ENCODE measurements around the gene U2AF2. TPM values are rescaled to one million over a fixed set of nuclear protein-coding genes. Genes with fewer than 3 reads are reported as not detected.

U2AF2 gene
- total RNA-seq: 69.6 and 140 TPM in 2 replicates

GRCh38 chr19:55654868-55655647 is at the start of gene U2AF2:
U2AF2 (plus strand) TSS chr19:55655035; CDS start chr19:55655105, 70 bp downstream.
- DNase-seq (ENCODE audit: low read depth): no peak

GRCh38 chr19:55605207-55605636 is 49.6 kb upstream of the U2AF2 start:
- DNase-seq (ENCODE audit: low read depth): peak; percentile 90

DNA sequence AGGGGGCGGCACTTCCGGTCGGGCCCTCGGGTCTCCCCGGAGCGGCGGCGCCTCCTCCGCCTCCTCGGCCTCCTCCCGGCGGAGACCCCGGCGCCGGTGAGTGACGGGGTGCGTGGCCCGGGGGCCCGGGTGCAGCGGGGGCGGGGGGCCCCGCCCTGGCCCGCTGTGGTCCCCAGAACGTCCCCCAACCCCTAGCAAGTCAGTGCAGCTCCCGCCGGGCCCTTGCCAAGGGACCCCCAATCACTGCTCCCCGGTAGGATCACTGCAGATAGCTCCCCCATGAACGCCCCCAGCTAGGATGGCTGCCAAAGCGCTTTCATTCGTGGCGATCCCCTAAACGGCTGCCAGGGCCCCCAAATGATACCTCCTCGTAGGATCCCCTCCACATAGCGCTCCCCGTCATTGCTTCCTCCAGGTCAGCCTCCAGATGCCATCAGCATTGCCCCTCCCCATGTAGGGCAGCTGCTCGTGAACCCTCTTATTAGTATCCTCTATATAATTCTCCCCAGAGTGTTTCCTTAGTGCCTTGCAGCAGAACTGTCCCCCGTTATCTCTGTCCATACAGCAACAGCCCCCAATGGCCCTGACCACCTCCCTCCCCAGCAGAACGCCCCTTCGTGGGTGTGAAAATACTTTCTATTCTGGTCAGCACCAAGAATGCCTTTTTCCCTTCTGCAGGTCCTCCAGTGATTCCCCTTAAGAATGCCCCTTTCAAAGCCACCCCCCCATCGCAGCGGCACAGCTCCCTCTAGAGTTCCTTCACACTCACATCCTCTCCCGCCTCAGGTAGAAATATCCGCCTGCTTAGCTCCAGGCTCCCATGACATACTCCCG is 49.0 kb upstream of the U2AF2 start, which contains the start of gene ZNF865:
Gene ZNF865, plus strand, starts transcription at position 11 of the 834 bp plus-strand sequence. CDS start 7,972 bp downstream, outside the sequence.
- peak; percentile 76 for DNase-seq (ENCODE audit: low read depth)

DNA sequence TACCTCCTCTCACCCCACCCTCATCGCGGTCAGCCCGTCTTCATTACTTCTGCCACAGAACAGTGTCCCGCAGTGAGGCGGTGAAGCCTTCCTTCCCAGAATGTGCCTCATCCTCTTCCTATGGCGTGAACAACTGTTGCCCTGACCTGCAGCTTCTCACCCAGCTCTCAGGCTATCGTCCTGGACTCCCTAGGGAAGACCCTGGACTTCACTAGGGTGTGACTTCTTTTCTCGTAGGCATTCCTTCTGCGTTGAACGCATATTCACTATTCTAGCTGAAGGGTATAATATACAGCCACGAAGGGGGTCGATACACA is 48.4 kb upstream of the U2AF2 start:
- no peak for DNase-seq (ENCODE audit: low read depth)

DNA sequence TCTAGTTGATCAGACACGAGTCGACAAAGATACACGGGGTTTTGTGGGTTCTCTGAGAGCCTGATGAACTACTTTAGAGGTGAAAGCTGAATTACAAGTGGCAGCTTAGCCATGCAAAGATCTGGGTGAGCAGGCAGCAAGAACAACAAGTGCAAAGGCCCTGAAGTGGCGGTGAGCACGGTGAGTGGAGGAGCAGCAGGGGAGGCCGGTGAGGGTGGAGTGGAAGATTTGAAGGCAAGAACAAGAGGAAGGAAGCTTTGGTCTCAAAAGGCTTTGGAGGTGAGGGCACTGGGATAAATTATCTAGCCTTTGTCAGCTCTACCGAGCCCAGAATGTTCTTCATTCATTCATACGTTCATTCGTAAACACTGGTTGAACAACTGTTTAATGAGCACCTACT is 48.0 kb upstream of the U2AF2 start:
- no peak for DNase-seq (ENCODE audit: low read depth)

DNA sequence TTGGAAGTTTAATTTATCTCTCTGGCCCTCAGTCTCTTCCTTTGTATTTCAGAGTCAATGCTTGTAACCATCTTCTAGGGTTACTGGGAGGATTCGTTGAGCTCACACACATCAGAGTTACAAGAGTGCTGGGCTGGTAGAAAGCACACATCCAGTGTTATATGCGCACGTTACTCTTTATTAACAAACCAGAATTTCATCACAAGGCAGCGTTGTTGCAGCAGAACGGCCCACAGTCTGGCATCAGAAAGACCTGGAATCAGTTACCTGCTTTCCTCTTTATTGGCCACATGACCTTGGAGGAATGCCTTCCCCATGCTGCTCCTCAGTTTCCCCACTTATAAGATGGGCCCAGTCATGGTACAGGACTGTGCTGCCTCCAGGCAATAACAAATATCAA is 45.5 kb upstream of the U2AF2 start:
- no peak for DNase-seq (ENCODE audit: low read depth)

DNA sequence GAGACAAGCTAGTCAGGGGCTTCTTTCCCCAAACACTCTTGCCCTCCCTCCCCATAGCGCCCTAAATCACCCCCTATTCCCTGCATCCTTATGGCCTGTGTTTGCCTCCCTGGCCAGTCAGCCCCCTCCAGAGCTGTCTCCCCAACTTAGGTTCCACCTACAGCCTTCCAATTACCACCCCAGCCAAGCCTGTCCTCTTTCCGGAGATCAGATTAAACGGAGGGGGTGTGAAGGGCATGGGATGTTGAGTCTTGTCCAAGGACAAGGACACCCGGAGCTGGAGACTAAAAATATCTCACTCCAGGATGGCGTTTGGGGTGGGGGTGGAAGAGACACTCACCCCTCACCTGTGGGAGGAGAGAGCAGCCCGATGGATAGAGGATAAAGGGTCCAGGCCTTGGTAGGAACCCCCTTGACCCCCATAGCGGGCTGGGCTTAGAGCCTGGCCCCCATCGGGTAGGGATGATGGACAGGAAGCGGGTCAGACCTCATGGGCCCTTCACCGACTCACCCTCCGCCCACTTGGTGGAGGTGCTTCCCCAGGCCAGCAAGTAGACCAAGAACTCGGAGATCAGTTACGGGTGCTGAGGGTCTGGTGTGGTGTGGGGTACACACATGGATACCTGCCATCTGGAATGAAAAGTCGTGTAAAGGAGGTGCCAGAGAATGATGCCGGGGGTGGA is 43.4 kb upstream of the U2AF2 start:
- DNase-seq (ENCODE audit: low read depth): no peak

- DNase-seq (ENCODE audit: low read depth): no peak
Observed at GRCh38 chr19:55611983-55612645, 42.7 kb upstream of the U2AF2 start.

DNA sequence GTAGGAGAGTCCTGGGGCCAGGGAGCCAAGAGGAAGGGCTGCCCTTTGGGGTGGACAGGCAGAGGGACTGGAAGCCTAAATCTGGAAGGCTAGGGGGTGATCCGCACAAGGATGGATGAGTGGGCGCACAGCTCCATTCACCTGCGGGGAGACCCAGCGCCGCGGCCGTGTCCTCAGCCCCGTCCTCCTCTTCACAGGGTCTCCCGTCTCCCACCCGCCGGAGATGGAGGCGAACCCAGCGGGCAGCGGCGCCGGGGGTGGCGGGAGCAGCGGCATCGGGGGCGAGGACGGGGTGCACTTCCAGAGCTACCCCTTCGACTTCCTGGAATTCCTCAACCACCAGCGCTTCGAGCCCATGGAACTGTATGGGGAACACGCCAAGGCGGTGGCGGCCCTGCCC is 41.4 kb upstream of the U2AF2 start:
- no peak for DNase-seq (ENCODE audit: low read depth)

- DNase-seq (ENCODE audit: low read depth): no peak
Observed at GRCh38 chr19:55613930-55614710, 40.7 kb upstream of the U2AF2 start.

DNA sequence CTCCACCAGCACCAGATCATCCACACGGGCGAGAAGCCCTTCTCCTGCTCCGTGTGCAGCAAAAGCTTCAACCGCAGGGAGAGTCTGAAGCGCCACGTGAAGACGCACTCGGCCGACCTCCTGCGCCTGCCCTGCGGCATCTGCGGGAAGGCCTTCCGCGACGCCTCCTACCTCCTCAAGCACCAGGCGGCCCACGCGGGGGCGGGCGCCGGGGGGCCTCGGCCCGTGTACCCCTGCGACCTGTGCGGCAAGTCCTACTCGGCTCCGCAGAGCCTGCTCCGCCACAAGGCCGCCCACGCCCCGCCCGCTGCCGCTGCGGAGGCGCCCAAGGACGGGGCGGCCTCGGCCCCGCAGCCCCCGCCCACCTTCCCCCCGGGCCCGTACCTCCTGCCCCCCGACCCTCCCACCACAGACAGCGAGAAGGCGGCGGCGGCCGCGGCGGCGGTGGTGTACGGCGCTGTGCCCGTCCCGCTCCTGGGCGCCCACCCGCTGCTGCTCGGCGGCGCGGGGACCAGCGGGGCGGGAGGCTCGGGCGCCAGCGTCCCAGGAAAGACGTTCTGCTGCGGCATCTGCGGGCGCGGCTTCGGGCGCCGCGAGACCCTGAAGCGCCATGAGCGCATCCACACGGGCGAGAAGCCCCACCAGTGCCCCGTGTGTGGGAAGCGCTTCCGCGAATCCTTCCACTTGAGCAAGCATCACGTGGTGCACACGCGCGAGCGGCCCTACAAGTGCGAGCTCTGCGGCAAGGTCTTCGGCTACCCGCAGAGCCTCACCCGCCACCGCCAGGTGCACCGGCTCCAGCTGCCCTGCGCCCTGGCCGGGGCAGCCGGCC is 39.9 kb upstream of the U2AF2 start:
- DNase-seq (ENCODE audit: low read depth): no peak

- no peak for DNase-seq (ENCODE audit: low read depth)
Observed at GRCh38 chr19:55615543-55616394, 39.1 kb upstream of the U2AF2 start.

GRCh38 chr19:55616395-55616875 is 38.4 kb upstream of the U2AF2 start:
- no peak for DNase-seq (ENCODE audit: low read depth)

DNA sequence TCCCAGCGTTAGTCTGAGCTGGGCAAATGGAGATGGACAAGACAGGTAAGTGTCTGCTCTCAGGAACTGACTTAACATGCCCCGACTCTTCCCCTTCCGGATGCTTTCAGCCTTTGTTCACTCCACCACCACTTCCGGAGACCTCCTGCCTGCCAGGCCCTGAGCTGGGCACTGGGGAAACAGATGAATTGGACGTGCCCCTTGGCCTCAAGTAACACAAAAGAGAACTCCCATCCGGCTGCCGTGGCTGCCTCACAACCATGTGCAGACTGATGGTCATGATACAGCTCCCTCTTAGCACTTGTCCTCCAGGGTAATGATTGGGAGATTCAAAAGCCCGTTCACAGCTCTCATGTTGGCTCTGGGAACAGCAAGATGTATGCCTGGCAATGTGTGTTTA is 37.4 kb upstream of the U2AF2 start:
- DNase-seq (ENCODE audit: low read depth): no peak

GRCh38 chr19:55618426-55618825 is 36.4 kb upstream of the U2AF2 start:
- no peak for DNase-seq (ENCODE audit: low read depth)

GRCh38 chr19:55619286-55619685 is 35.5 kb upstream of the U2AF2 start:
- DNase-seq (ENCODE audit: low read depth): no peak

DNA sequence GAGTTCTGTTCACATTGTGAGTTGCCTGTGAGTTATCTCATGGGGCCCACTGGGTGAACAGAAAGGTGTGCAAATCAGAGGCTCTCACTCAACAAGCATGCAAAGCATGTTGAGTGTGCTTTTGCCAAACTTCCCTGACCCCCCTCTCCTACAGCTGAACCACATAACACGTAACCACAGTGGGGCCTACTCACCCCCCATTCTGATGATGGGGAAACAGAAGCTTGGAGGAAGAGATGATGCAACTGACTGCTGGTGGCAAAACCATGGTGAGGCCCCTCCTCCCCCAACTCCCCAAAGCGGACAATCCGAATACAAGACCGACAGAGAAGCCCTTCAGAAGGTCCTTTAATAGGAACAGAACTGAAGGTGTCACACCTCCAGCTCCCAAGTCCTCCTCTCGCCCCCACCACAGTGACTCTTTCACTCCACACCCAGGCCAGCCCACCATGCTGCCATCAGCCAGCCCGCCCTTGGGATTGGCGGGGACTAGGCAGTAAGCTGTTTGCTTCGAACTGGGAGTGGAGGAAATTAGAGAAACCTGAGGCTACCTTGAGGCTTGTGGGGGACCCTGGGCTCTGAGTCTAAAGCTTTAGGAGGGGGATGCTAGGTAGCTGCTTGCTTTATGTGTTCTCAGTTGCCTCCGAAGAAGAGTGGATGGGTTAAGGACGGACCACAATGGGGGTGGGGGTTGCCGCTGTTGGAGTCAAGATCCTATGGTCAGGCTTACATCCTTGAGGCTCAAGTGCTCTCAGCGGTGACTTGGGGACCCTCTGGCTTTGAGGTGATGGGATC is 34.2 kb upstream of the U2AF2 start:
- DNase-seq (ENCODE audit: low read depth): no peak

- DNase-seq (ENCODE audit: low read depth): no peak
Observed at GRCh38 chr19:55621205-55621672, 33.6 kb upstream of the U2AF2 start.
